Mesothelial cell of epicardium (in vitro differentiated cells): ENCODE measurements around the gene VPS13A. TPM values are rescaled to one million over a fixed set of nuclear protein-coding genes. Genes with fewer than 3 reads are reported as not detected.

Experiments
- DNase-seq, 2 experiments: peaks; one replicate each; pipeline ENCODE4 v3.0.0; 2021; ENCODE audit warnings: low spot score in 2 of 2; ENCODE audit not compliant: unreplicated experiment in 2 of 2
- H3K27ac Mint-ChIP-seq: 2 replicates; pipeline ENCODE4 v1.8.0; 2021; ENCODE audit warnings: mixed read lengths
- H3K27me3 Mint-ChIP-seq: 2 replicates; pipeline ENCODE4 v1.8.0; 2021; ENCODE audit warnings: low read depth, mixed read lengths
- H3K36me3 Mint-ChIP-seq: 2 replicates; pipeline ENCODE4 v1.8.0; 2021; ENCODE audit warnings: mixed read lengths
- H3K4me1 Mint-ChIP-seq: 2 replicates; pipeline ENCODE4 v1.8.0; 2021; ENCODE audit warnings: mixed read lengths
- H3K4me3 Mint-ChIP-seq: 2 replicates; pipeline ENCODE4 v1.8.0; 2021; ENCODE audit warnings: mild to moderate bottlenecking, moderate library complexity, mixed read lengths
- H3K9me3 Mint-ChIP-seq: 2 replicates; pipeline ENCODE4 v1.8.0; 2021; ENCODE audit warnings: mixed read lengths
- CTCF ChIP-seq: fragments of 200-600 bp; sonication (generic); IDR thresholded peaks from one replicate; pipeline ENCODE4 v1.5.0; 2021; ENCODE audit warnings: antibody characterized with exemption; ENCODE audit not compliant: unreplicated experiment
- total RNA-seq: library from RNA; stranded (reverse); gene quantifications from 3 replicates; pipeline ENCODE4 v1.2.1, GENCODE V29; 2021

Gene VPS13A
- total RNA-seq, 1 donor from 2014 or later, result 42.1 TPM

- no peak overlapping the region for H3K4me3 Mint-ChIP-seq
- H3K4me1 Mint-ChIP-seq, result peaks cover 17% of the 10 kb centered on the region
- no peaks in the 10 kb centered on the region for H3K27me3 Mint-ChIP-seq
- H3K36me3 Mint-ChIP-seq, result no peaks in the 10 kb centered on the region
- peak overlapping the region; percentile 43 for H3K27ac Mint-ChIP-seq
- no peaks in the 10 kb centered on the region for H3K9me3 Mint-ChIP-seq
- DNase-seq, result peak; percentile 31 to 65
- TF ChIP-seq CTCF, result peak; percentile 49
These were observed 280.7 kb downstream of the VPS13A start for GRCh38 chr9:77457916-77458592.

- TF ChIP-seq CTCF, result no peak
These were observed 283.6 kb downstream of the VPS13A start for GRCh38 chr9:77460938-77461337.

GRCh38 chr9:77462066-77462465 lies 284.7 kb downstream of the VPS13A start:
- H3K27ac Mint-ChIP-seq, result no peak overlapping the region
- H3K27me3 Mint-ChIP-seq, result no peaks in the 10 kb centered on the region
- H3K9me3 Mint-ChIP-seq, result peaks cover 12% of the 10 kb centered on the region
- no peak for DNase-seq
- TF ChIP-seq CTCF, result no peak
- H3K4me3 Mint-ChIP-seq, result no peak overlapping the region
- no peaks in the 10 kb centered on the region for H3K36me3 Mint-ChIP-seq
- peaks cover 21% of the 10 kb centered on the region for H3K4me1 Mint-ChIP-seq

More at GRCh38 chr9:77460938-77461337, 283.6 kb downstream of the VPS13A start:
- H3K36me3 Mint-ChIP-seq, result no peaks in the 10 kb centered on the region
- DNase-seq, result no peak
- H3K27ac Mint-ChIP-seq, result no peak overlapping the region
- no peaks in the 10 kb centered on the region for H3K27me3 Mint-ChIP-seq
- no peak overlapping the region for H3K4me3 Mint-ChIP-seq
- peaks cover 24% of the 10 kb centered on the region for H3K4me1 Mint-ChIP-seq
- peaks cover 5% of the 10 kb centered on the region for H3K9me3 Mint-ChIP-seq

- no peaks in the 10 kb centered on the region for H3K27me3 Mint-ChIP-seq
- TF ChIP-seq CTCF, result no peak
- no peaks in the 10 kb centered on the region for H3K36me3 Mint-ChIP-seq
- no peak overlapping the region for H3K4me3 Mint-ChIP-seq
- H3K4me1 Mint-ChIP-seq, result peaks cover 12% of the 10 kb centered on the region
- peak overlapping the region; percentile 79 for H3K27ac Mint-ChIP-seq
- no peak for DNase-seq
- peaks cover 12% of the 10 kb centered on the region for H3K9me3 Mint-ChIP-seq
These were observed 285.8 kb downstream of the VPS13A start for GRCh38 chr9:77463151-77463550.

- Mint-ChIP-seq H3K4me3 (no peak overlapping the region), H3K9me3 (peaks cover 12% of the 10 kb centered on the region), H3K27me3 (no peaks in the 10 kb centered on the region), H3K27ac (no peak overlapping the region), H3K36me3 (no peaks in the 10 kb centered on the region), H3K4me1 (peaks cover 18% of the 10 kb centered on the region)
- DNase-seq, result no peak
- TF ChIP-seq CTCF, result no peak
These were observed 287.3 kb downstream of the VPS13A start for GRCh38 chr9:77464661-77465060.
